Left renal pelvis (tissue), 4 donors: Measurements from ENCODE around the gene SLC7A1. TPM values are rescaled to one million over a fixed set of nuclear protein-coding genes. Genes with fewer than 3 reads are reported as not detected.
A peak's percentile ranks its signal among the peaks of the same experiment; 100 is the strongest.
"Not testable (repeated sequence)": the region's sequence is repeated elsewhere in the genome, so short reads cannot be mapped to it uniquely, and the experiment has no call there.

Experiments used
- DNase-seq, 4 donors: peaks; one replicate each; pipeline ENCODE4 v3.0.0-alpha.2; 2013; ENCODE audit warnings: low read depth in 4 of 4, low spot score in 3 of 4
- polyA plus RNA-seq, 4 donors: library from polyadenylated mRNA; unstranded; fragments of 120-200 nt; gene quantifications; one replicate each; pipeline ENCODE4 v1.2.1, GENCODE V29; 2013; ENCODE audit not compliant: insufficient read length in 4 of 4

SLC7A1 gene
- polyA plus RNA-seq, result 10 to 100 TPM in 3 of 4 donors, 1 to 10 TPM in 1; 4.6 to 21.9 (median 16.7) TPM

GRCh38 chr13:29595380-29596063, at the start of gene SLC7A1:
Gene SLC7A1, minus strand, starts transcription at chr13:29595688. Its CDS starts 59,500 bp downstream, at chr13:29536188.
- peak in 1 of 4 donors; percentile 53 for DNase-seq

- no peak for DNase-seq
These were observed 45.2 kb upstream of the SLC7A1 start for GRCh38 chr13:29640665-29641064.

- DNase-seq, result not testable (repeated sequence)
These were observed 41.3 kb upstream of the SLC7A1 start for GRCh38 chr13:29636831-29637230.

DNA sequence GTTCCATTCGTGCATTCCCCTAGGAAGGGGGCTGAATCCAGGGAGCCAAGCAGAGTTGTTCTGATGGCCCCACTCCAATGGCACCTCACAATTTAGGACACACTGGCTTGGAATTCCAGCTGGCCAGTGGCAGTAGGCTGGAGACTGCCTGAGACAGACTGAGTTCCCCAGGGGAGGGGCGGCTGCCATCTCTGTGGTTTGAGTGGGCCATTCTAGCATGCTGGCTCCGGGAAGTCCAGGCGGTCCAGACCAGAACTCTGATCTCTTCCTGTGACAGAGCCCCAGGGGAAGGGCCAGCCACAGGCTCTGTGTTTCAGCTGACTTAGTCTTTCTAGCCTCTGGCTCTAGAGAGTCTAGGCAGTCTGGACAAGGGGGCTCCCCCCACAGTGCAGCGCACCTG, 29.5 kb upstream of the SLC7A1 start:
- no peak for DNase-seq

DNA sequence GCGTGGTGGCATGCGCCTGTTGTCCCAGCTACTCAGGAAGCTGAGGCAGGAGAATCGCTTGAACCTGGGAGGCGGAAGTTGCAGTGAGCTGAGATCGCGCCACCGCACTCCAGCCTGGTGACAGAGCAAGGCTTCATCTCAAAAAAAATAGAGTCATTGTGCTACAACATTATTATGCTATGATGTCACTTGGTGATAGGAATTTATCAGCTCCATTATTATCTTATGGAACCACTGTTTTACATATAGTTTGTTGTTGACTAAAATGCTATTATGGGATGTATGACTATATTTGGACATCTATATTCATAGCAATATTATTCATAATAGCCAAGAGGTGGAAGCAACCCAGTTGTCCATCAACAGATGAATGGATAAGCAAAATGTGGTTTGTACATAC, 26.4 kb upstream of the SLC7A1 start:
- no peak for DNase-seq

DNA sequence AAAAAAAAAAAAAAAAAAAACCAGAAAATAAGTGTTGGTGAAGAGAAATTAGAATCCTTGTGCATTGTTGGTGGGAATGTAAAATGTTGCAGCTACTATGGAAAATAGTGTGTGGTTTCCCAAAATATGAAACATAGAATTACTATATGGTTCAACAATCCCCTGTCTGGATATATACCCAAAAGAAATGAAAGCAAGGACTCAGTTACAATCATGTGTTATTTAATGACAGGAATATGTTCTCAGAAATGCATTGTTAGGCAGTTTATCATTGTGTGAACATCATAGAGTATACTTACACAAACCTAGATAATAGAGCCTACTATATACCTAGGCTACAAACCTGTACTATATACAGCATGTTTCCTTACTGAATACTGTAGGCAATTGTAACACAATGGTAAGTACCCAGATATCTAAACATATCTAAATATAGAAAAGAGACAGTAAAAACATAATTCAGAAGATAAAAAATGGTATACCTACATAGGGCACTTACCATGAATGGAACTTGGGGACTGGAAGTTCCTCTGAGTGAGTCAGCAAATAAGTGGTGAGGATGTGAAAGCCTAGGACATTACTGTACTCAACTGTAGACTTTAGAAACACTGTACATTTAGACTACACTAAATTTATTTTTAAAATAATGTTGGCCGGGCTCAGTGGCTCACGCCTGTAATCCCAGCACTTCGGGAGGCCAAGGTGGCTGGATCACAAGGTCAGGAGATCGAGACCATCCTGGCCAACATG, 25.7 kb upstream of the SLC7A1 start:
- DNase-seq, result no peak

DNA sequence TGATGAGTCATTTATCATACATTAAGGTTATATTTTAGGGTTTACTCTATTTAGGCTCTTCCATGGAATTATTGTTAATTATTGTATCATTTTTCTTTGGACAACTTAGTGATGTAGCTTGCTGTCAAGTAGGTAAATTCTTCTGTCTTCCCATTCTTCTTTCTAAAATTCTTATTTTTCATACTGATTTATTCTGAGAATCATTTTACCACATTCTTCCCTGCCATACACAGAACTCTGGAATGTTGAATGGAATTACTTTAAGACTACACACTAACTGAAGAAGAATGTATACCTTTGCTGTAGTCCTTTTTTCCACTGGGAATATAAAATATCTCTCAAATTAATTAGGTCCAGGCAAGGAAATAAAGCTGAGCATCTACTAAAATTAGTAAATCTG, 24.5 kb upstream of the SLC7A1 start:
- no peak for DNase-seq

DNA sequence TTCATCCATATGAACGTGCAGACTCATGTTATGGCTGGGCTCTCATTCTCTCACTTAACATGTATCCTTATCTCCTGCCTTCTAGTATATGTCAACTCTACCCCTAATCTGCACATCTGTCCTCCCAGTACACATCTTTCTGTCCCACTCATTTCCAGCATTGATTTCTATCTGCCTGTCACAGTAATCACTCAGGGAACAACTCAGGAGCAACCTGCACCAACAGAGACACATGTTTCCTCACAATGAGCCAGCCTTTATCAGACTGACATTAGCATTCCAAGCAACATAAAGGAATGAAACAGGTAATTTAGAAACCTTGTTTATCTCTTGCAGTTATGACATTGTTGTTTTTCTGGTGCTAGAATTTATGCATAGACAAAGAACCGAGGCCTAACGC, 17.6 kb upstream of the SLC7A1 start:
- no peak for DNase-seq

GRCh38 chr13:29607465-29607864, 12.0 kb upstream of the SLC7A1 start:
- DNase-seq, result no peak

DNA sequence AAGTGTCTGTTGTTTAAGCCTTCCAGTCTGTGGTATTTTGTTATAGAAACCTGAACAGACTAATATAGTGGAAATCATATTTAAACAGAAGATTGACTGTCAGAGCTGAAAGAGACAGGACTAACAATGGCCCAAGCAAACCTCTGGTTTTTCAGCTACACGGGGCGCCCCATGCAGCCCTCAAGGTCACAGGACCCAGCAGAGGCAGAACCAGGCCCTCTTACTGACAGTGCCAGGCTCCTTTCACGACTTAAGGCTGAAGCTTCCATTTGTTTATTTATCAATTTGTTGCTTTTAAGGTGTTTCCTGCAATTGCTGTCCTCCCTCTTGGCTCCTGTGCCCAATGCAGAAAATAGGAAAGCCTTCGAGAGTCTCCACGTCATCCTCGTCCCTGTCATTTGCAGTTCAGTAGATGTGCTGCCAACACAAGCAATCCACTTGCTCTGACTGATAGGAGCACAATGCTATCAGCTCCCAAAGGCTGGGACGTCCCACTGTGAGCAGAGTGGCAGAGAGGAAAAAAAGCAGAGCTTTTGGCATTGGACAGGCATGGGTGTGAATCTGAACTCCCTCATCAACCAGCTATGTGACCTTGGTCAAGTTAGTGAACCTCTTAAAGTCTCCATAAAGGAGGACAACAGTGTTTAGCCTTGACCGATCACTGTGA, 10.5 kb upstream of the SLC7A1 start:
- no peak for DNase-seq

DNA sequence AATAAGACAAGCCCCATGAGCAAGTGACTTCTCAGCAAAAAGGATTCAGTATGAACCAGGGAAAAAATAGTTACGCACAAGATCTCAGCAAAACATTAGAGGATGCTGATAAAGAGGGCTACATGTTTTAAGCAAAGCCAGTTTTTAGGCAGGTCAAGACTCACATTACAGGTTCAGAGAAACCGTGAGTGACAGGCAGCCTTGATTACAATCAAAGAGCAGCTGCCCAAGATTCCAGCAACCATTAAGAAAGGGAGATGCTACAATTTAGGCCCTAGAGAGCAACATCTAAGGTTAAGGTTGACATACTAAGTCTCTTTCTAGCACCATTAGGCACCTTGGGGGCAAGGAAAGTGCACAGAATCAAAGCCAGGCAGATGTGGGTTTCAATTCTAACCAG, 2.8 kb upstream of the SLC7A1 start:
- DNase-seq, result no peak

DNA sequence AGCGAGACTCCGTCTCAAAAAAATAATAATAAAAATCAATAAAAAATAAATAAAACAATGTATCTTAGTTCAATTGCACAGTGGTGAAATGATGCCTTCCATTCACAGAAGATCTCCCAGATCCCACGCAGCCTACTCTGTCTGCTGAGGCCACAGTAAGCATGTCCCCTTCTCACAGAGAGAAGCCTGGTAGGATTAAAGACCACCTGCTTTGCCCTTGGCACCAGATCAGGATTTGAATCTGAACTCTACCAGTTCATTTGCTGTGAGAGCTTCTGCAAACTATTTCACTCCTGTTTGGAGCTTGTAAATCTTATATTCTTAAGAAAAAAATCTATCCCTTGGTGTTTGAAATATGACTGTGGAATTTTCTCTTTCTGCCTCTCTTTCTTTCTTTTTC, 2.2 kb upstream of the SLC7A1 start:
- no peak for DNase-seq

DNA sequence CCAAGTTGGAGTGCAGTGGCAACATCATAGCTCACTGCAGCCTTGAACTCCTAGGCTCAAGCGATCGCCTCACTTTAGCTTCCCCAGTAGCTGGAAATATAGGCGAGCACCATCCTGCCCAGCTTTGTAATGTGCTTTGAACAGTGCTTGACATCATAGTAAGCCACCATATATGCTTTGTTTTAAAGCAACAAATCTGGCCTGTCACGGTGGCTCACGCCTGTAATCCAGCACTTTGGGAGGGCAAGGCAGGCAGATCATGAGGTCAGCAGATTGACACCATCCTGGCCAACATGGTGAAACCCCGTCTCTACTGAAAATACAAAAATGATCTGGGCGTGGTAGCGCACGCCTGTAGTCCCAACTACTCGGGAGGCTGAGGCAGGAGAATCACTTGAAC, 1.8 kb upstream of the SLC7A1 start:
- no peak for DNase-seq

- DNase-seq, result no peak
These were observed 553 bp upstream of the SLC7A1 start for GRCh38 chr13:29596064-29596418.

GRCh38 chr13:29594710-29595379, 643 bp downstream of the SLC7A1 start:
- DNase-seq, result no peak

DNA sequence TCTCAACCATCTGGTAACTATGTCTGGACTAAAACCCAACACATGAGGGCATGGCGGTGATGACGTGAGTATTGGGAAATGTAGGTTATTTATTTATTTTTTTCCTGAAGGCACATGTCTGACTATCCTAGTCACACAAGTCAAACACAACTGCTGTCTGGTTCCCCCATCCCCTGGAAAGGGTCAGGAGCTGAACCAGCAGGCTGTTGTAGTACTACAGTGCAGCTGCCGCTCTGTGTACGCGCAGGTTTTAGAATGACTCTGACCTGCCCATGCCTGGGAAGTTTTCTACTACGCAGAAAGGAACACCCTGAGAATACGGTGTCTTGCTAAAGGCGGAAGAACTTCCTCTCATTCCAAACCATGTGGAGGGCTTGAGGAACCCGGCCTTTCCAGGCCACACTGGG, 1.2 kb downstream of the SLC7A1 start:
- no peak for DNase-seq

GRCh38 chr13:29593605-29594297, 1.7 kb downstream of the SLC7A1 start:
- DNase-seq, result no peak

DNA sequence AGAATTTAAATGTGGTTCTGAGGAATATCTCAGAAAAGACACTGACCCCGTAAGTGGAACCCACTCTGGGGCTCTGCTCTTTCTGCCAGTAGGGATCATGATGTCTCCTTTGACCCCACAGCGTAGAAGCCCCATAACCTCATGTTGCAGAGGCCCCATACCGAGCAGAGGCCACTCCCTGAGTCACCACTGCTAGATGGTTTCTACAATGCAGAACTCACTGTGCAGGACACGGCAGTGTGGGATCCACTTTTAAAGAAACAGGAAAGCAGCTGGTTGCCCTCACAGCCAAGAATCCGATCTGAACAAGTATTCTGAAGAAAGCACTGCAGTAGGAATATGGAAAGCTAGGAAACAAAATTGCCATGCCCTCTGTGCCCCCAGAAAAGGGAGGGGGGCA, 4.2 kb downstream of the SLC7A1 start:
- no peak for DNase-seq

- no peak for DNase-seq
These were observed 5.5 kb downstream of the SLC7A1 start for GRCh38 chr13:29589967-29590366.

GRCh38 chr13:29589234-29589633, 6.3 kb downstream of the SLC7A1 start:
- no peak for DNase-seq

- DNase-seq, result no peak
These were observed 7.8 kb downstream of the SLC7A1 start for GRCh38 chr13:29587645-29588044.
